ENCODE data around the gene TNIP3.

GRCh38 chr4:121094297-121094966 lies 69.7 kb downstream of the TNIP3 start:
- no peak for TF ChIP-seq EZH2phosphoT487 (IDR thresholded peaks at IDR 0.05)
- TF ChIP-seq CTCF (IDR thresholded peaks at IDR 0.05), result no peak
